GM12891 (cell line): ENCODE data around the gene ZNF655.

Experiments used
- POLR2A ChIP-seq: IDR thresholded peaks from 2 replicates; pipeline ENCODE4 v1.6.1; 2011; ENCODE audit warnings: low read depth, low read length, control low read depth
- POLR2AphosphoS5 ChIP-seq: IDR thresholded peaks from 2 replicates; pipeline ENCODE4 v1.6.1; 2011; ENCODE audit warnings: low read depth, low read length, control low read depth
- POU2F2 ChIP-seq: IDR thresholded peaks from 2 replicates; pipeline ENCODE4 v1.6.1; 2011; ENCODE audit warnings: low read depth, mild to moderate bottlenecking, control low read depth, low read length, moderate library complexity
- TAF1 ChIP-seq: IDR thresholded peaks from 2 replicates; pipeline ENCODE4 v1.6.1; 2011; ENCODE audit warnings: low read depth, low read length, control low read depth

DNA sequence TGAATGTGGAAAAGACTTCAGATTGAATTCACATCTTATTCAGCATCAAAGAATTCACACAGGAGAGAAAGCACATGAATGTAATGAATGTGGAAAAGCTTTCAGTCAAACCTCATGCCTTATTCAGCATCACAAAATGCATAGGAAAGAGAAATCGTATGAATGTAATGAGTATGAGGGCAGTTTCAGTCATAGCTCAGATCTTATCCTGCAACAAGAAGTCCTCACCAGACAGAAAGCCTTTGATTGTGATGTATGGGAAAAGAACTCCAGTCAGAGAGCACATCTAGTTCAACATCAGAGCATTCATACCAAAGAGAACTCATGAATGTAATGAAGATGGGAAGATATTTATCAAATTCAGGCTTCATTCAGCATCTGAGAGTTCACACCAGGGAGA is 14.8 kb downstream of the ZNF655 start:
- TF ChIP-seq POLR2A (peak; percentile 18; the same call in 1 of the 2 replicates), POLR2AphosphoS5 (no peak), POU2F2 (no peak), TAF1 (no peak)
